H1 (cell line): Measurements from ENCODE around the gene PHLPP1. TPM values are rescaled to one million over a fixed set of nuclear protein-coding genes. Genes with fewer than 3 reads are reported as not detected.

ENCODE experiments used
- ATF2 ChIP-seq: IDR thresholded peaks from 2 replicates; pipeline ENCODE4 v1.6.1; 2012; ENCODE audit warnings: low read length, inconsistent platforms
- polyA plus RNA-seq, 7 experiments: library from polyadenylated mRNA; depleted of rRNA in 3 of 7; stranded (reverse) in 5 of 7; unstranded in 2 of 7; fragments of >200 nt in 5 of 7; fragments of 200-250 nt in 2 of 7; gene quantifications; 1 replicate in 5 of 7; 2 replicates in 1 of 7; 4 replicates in 1 of 7; pipeline versions ENCODE4 v1.2.1 to v1.2.3, GENCODE V29; 2011 to 2013; ENCODE audit warnings: missing spikeins in 2 of 7, mixed read lengths in 2 of 7
- total RNA-seq: library from RNA; stranded (reverse); fragmentation: NEBNext Ultra II Directional; extraction: Animal tissue kit (Norgen Biotek cat#: 25700); gene quantifications from 2 replicates; pipeline ENCODE4 v1.2.1, GENCODE V29; 2021

PHLPP1 gene
- total and polyA plus RNA-seq, 2 of the 8 experiments (the other 6 are each of a cell fraction or from before 2014, with no cell fraction given) = 28.0 to 66.3 TPM

GRCh38 chr18:62769216-62769615 lies 53.9 kb downstream of the PHLPP1 start (continued):
- TF ChIP-seq ATF2 = no peak
